ENCODE results near the gene DOCK4. TPM values are rescaled to one million over a fixed set of nuclear protein-coding genes. Genes with fewer than 3 reads are reported as not detected.

Gene DOCK4
- total RNA-seq, 1 experiment from 2014 or later: 31.4 TPM

DNA sequence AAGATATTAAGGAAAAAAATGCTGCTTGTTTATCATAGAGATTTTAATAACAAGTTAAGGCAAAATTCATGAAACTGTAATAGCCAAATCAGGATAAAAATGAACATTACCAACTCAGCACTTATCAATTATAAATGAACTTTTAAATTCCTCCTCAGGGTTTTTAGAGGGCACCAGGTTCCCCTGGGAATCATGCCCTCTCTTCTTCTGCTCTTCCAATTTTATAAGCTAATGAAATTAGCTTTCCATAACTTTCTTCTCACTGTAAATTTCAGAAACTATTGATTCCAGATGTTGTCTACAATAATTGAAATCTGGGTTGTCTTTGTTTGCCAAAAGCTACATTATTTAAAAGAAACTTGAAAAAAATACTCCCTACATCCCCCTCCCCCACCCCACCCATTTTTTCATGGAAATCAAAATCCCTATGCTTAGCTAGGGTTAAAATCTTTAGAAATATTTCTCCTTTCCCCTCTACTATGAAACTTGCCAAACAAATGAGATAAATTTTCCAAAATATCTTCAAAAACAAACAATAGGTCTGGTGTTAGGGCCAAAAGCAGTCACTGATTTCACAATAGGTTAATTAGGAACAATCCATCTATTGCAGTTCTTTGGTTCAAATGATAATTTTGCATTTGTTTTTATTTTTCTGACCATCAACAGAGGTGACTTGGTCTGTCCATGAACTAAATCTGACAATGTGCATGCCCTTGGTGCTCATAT lies 187.7 kb downstream of the DOCK4 start:
- no peaks in the 10 kb centered on the region for H3K9me3 Mint-ChIP-seq (ENCODE audit: unreplicated experiment)
- no peaks in the 10 kb centered on the region for H3K27me3 Mint-ChIP-seq (ENCODE audit: insufficient read depth, unreplicated experiment)
- H3K4me1 Mint-ChIP-seq (ENCODE audit: insufficient read depth, unreplicated experiment): peaks cover 10% of the 10 kb centered on the region
- CTCF ChIA-PET: interaction anchor here (1.4 kb wide), 1 partner anchor 12 kb away, joined by 3 read pairs; no protein-coding TSS in a partner anchor
- POLR2A ChIA-PET: interaction anchor here (0.7 to 1.7 kb wide), 3 partner anchors 46 to 1341 kb away, joined by 3 to 10 read pairs (median 3); no protein-coding TSS in a partner anchor
- no peaks in the 10 kb centered on the region for H3K36me3 Mint-ChIP-seq (ENCODE audit: insufficient read depth, unreplicated experiment)
- no peak overlapping the region for H3K27ac Mint-ChIP-seq (ENCODE audit: low read depth, unreplicated experiment)
- no peak for DNase-seq (ENCODE audit: unreplicated experiment)
- no TSS peak for BruUV-seq (replicated peaks)
- intact Hi-C loops (cut with micrococcal nuclease): no loop called here
- no peak overlapping the region for H3K4me3 Mint-ChIP-seq (ENCODE audit: unreplicated experiment)
- TF ChIP-seq, protein P1, sequence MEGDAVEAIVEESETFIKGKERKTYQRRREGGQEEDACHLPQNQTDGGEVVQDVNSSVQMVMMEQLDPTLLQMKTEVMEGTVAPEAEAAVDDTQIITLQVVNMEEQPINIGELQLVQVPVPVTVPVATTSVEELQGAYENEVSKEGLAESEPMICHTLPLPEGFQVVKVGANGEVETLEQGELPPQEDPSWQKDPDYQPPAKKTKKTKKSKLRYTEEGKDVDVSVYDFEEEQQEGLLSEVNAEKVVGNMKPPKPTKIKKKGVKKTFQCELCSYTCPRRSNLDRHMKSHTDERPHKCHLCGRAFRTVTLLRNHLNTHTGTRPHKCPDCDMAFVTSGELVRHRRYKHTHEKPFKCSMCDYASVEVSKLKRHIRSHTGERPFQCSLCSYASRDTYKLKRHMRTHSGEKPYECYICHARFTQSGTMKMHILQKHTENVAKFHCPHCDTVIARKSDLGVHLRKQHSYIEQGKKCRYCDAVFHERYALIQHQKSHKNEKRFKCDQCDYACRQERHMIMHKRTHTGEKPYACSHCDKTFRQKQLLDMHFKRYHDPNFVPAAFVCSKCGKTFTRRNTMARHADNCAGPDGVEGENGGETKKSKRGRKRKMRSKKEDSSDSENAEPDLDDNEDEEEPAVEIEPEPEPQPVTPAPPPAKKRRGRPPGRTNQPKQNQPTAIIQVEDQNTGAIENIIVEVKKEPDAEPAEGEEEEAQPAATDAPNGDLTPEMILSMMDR (IDR thresholded peaks at IDR 0.05; ENCODE audit: unreplicated experiment): no peak

- peaks cover 8% of the 10 kb centered on the region for H3K4me1 Mint-ChIP-seq (ENCODE audit: insufficient read depth, unreplicated experiment)
- H3K27me3 Mint-ChIP-seq (ENCODE audit: insufficient read depth, unreplicated experiment): no peaks in the 10 kb centered on the region
- intact Hi-C loops (cut with micrococcal nuclease): no loop called here
- no peak overlapping the region for H3K4me3 Mint-ChIP-seq (ENCODE audit: unreplicated experiment)
- H3K36me3 Mint-ChIP-seq (ENCODE audit: insufficient read depth, unreplicated experiment): no peaks in the 10 kb centered on the region
- ChIA-PET CTCF (no interaction called here), POLR2A (no interaction called here)
- no TSS peak for BruUV-seq (replicated peaks)
- H3K27ac Mint-ChIP-seq (ENCODE audit: low read depth, unreplicated experiment): no peak overlapping the region
- H3K9me3 Mint-ChIP-seq (ENCODE audit: unreplicated experiment): no peaks in the 10 kb centered on the region
- TF ChIP-seq, protein P1 (IDR thresholded peaks at IDR 0.05; ENCODE audit: unreplicated experiment): no peak
- no peak for DNase-seq (ENCODE audit: unreplicated experiment)
These were observed 191.1 kb downstream of the DOCK4 start for GRCh38 chr7:112015146-112015545.

GRCh38 chr7:112014347-112014746 lies 191.9 kb downstream of the DOCK4 start:
- H3K4me3 Mint-ChIP-seq (ENCODE audit: unreplicated experiment): no peak overlapping the region
- no peak for DNase-seq (ENCODE audit: unreplicated experiment)
- no peaks in the 10 kb centered on the region for H3K36me3 Mint-ChIP-seq (ENCODE audit: insufficient read depth, unreplicated experiment)
- no peaks in the 10 kb centered on the region for H3K9me3 Mint-ChIP-seq (ENCODE audit: unreplicated experiment)
- BruUV-seq (replicated peaks): no TSS peak
- TF ChIP-seq, protein P1 (IDR thresholded peaks at IDR 0.05; ENCODE audit: unreplicated experiment): no peak
- intact Hi-C loops (cut with micrococcal nuclease): no loop called here
- ChIA-PET CTCF (no interaction called here), POLR2A (no interaction called here)
- no peak overlapping the region for H3K27ac Mint-ChIP-seq (ENCODE audit: low read depth, unreplicated experiment)
- H3K27me3 Mint-ChIP-seq (ENCODE audit: insufficient read depth, unreplicated experiment): no peaks in the 10 kb centered on the region
- peaks cover 7% of the 10 kb centered on the region for H3K4me1 Mint-ChIP-seq (ENCODE audit: insufficient read depth, unreplicated experiment)

- POLR2A ChIA-PET: interaction anchor here (0.6 to 0.7 kb wide), 2 partner anchors 13 to 33 kb away, joined by 3 read pairs; no protein-coding TSS in a partner anchor
These were observed 192.9 kb downstream of the DOCK4 start for GRCh38 chr7:112013274-112013673.

More at GRCh38 chr7:112013274-112013673, 192.9 kb downstream of the DOCK4 start:
- no peaks in the 10 kb centered on the region for H3K36me3 Mint-ChIP-seq (ENCODE audit: insufficient read depth, unreplicated experiment)
- CTCF ChIA-PET: no interaction called here
- TF ChIP-seq, protein P1 (IDR thresholded peaks at IDR 0.05; ENCODE audit: unreplicated experiment): no peak
- H3K4me3 Mint-ChIP-seq (ENCODE audit: unreplicated experiment): no peak overlapping the region
- no peaks in the 10 kb centered on the region for H3K9me3 Mint-ChIP-seq (ENCODE audit: unreplicated experiment)
- no peak for DNase-seq (ENCODE audit: unreplicated experiment)
- H3K4me1 Mint-ChIP-seq (ENCODE audit: insufficient read depth, unreplicated experiment): peaks cover 8% of the 10 kb centered on the region
- no peak overlapping the region for H3K27ac Mint-ChIP-seq (ENCODE audit: low read depth, unreplicated experiment)
- intact Hi-C loops (cut with micrococcal nuclease): no loop called here
- no TSS peak for BruUV-seq (replicated peaks)
- no peaks in the 10 kb centered on the region for H3K27me3 Mint-ChIP-seq (ENCODE audit: insufficient read depth, unreplicated experiment)

All from MCF 10A (cell line).